Neural progenitor cell (in vitro differentiated cells): ENCODE measurements around the gene FAM20A.

Experiments
- EZH2 ChIP-seq: fragments of 200-600 bp; sonication (generic); IDR thresholded peaks from 2 replicates; pipeline ENCODE4 v1.6.1; 2017; ENCODE audit warnings: antibody characterized with exemption, mild to moderate bottlenecking, moderate library complexity
- EZH2phosphoT487 ChIP-seq: fragments of 200-600 bp; sonication (generic); IDR thresholded peaks from 2 replicates; pipeline ENCODE4 v1.6.1; 2017; ENCODE audit warnings: antibody characterized with exemption
- TF ChIP-seq, protein P1 (sequence below): fragments of 200-600 bp; sonication (generic); IDR thresholded peaks from 2 replicates; pipeline ENCODE4 v1.5.1; 2017; ENCODE audit warnings: antibody characterized with exemption, mild to moderate bottlenecking

DNA sequence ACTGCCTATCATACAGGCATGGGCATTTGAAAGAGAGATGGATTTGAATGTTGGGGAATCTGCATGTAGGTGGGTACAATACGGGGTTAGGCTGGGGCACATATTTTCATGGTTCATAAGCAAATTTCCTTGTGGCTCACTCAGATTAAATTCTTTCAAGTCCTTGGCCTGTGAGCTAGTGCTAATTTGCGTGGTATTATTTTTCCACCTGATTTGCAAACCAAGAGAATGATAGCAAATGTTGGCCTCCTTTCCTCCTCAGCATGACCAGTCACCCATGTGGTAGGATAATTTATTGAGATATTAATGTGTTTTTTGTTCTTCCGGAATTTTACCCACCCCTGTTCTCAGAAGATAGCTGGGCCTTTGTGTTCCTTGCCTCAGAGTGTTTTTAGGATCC is 22.9 kb downstream of the FAM20A start:
- TF ChIP-seq, protein P1, sequence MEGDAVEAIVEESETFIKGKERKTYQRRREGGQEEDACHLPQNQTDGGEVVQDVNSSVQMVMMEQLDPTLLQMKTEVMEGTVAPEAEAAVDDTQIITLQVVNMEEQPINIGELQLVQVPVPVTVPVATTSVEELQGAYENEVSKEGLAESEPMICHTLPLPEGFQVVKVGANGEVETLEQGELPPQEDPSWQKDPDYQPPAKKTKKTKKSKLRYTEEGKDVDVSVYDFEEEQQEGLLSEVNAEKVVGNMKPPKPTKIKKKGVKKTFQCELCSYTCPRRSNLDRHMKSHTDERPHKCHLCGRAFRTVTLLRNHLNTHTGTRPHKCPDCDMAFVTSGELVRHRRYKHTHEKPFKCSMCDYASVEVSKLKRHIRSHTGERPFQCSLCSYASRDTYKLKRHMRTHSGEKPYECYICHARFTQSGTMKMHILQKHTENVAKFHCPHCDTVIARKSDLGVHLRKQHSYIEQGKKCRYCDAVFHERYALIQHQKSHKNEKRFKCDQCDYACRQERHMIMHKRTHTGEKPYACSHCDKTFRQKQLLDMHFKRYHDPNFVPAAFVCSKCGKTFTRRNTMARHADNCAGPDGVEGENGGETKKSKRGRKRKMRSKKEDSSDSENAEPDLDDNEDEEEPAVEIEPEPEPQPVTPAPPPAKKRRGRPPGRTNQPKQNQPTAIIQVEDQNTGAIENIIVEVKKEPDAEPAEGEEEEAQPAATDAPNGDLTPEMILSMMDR: no peak
- TF ChIP-seq EZH2 (no peak), EZH2phosphoT487 (no peak)
